ENCODE data around the gene GASK1B.

- TF ChIP-seq CTCF (IDR thresholded peaks at IDR 0.05) (no peak), POLR2A (IDR thresholded peaks at IDR 0.05) (no peak)
Measured at GRCh38 chr4:158159718-158160094, 13.1 kb downstream of the GASK1B start.

All from prostate gland (tissue), 2 donors.